Chondrocyte (in vitro differentiated cells): Measurements from ENCODE around the gene CTDNEP1. TPM values are rescaled to one million over a fixed set of nuclear protein-coding genes. Genes with fewer than 3 reads are reported as not detected.

Experiments
- DNase-seq: peaks from one replicate; pipeline ENCODE4 v3.0.0; 2021; ENCODE audit warnings: mixed read lengths, low spot score
- H3K27ac Mint-ChIP-seq: one replicate; pipeline ENCODE4 v1.8.0; 2021; ENCODE audit warnings: mild to moderate bottlenecking, moderate library complexity, mixed read lengths; ENCODE audit not compliant: unreplicated experiment
- H3K27me3 Mint-ChIP-seq: 2 replicates; pipeline ENCODE4 v1.8.0; 2021; ENCODE audit warnings: low read depth, mixed read lengths
- H3K36me3 Mint-ChIP-seq: 2 replicates; pipeline ENCODE4 v1.8.0; 2021; ENCODE audit warnings: low read depth, mixed read lengths
- H3K4me1 Mint-ChIP-seq: 2 replicates; pipeline ENCODE4 v1.8.0; 2021; ENCODE audit warnings: low read depth, mild to moderate bottlenecking, mixed read lengths
- H3K4me3 Mint-ChIP-seq: one replicate; pipeline ENCODE4 v1.8.0; 2021; ENCODE audit warnings: mild to moderate bottlenecking, moderate library complexity, mixed read lengths; ENCODE audit not compliant: unreplicated experiment
- H3K9me3 Mint-ChIP-seq: 2 replicates; pipeline ENCODE4 v1.8.0; 2021; ENCODE audit warnings: low read depth, mixed read lengths
- total RNA-seq: library from RNA; stranded (reverse); gene quantifications from 3 replicates; pipeline ENCODE4 v1.2.1, GENCODE V29; 2021
- TF ChIP-seq, protein P1 (sequence below): fragments of 200-600 bp; sonication (generic); IDR thresholded peaks from 2 replicates; pipeline ENCODE4 v1.5.0; 2021; ENCODE audit warnings: antibody characterized with exemption, mild to moderate bottlenecking, moderate library complexity

Gene CTDNEP1
- total RNA-seq, 1 donor from 2014 or later = 105 TPM

DNA sequence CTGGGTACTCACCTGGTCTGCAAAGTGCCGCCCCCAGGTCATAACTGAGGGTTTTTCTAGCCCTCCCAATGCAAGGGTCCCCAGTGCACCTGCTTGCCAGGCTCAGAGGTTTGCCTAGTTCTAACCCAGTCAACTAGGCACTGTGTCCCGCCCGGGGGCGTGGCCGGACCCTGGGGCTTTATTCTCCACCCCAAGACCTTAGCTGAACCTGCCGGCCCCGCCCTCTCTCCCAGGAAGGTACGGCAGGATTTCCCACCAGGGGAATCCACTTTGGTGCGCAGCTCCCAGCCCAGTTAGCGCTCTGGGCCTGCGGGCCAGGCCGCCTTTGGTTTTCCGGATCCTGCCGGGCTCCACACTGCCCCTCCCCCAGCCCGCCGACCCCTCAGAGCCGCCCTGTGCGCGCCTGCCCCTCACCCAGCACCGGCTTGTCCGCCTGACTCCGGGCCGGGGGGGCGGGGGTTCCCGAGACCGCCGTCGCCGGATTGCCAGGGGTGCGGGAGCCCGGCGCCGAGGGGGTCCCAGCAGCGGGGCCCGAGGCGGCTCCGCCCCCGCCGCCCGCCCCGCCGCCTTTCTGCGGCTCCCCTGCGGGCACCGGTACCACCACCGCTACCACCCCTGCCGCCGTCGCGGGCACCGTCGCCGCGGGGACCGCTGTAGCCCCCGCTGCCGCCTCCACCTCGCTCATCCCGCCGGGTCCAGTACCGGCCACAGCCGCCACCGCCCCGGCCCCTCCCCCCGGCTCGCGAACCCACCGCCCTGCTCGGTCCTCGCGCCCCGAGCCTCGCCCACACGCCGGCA lies 42.5 kb upstream of the CTDNEP1 start:
- Mint-ChIP-seq H3K4me1 (peaks cover 22% of the 10 kb centered on the region), H3K9me3 (no peaks in the 10 kb centered on the region), H3K27ac (no peak overlapping the region), H3K4me3 (peak overlapping the region; percentile 16), H3K36me3 (no peaks in the 10 kb centered on the region), H3K27me3 (peaks cover 23% of the 10 kb centered on the region)
- no peak for DNase-seq
- TF ChIP-seq, protein P1, sequence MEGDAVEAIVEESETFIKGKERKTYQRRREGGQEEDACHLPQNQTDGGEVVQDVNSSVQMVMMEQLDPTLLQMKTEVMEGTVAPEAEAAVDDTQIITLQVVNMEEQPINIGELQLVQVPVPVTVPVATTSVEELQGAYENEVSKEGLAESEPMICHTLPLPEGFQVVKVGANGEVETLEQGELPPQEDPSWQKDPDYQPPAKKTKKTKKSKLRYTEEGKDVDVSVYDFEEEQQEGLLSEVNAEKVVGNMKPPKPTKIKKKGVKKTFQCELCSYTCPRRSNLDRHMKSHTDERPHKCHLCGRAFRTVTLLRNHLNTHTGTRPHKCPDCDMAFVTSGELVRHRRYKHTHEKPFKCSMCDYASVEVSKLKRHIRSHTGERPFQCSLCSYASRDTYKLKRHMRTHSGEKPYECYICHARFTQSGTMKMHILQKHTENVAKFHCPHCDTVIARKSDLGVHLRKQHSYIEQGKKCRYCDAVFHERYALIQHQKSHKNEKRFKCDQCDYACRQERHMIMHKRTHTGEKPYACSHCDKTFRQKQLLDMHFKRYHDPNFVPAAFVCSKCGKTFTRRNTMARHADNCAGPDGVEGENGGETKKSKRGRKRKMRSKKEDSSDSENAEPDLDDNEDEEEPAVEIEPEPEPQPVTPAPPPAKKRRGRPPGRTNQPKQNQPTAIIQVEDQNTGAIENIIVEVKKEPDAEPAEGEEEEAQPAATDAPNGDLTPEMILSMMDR = no peak

- no peak for DNase-seq
- peaks cover 26% of the 10 kb centered on the region for H3K27me3 Mint-ChIP-seq
- no peak overlapping the region for H3K4me3 Mint-ChIP-seq
- no peaks in the 10 kb centered on the region for H3K9me3 Mint-ChIP-seq
- no peak overlapping the region for H3K27ac Mint-ChIP-seq
- H3K4me1 Mint-ChIP-seq = peaks cover 22% of the 10 kb centered on the region
- no peaks in the 10 kb centered on the region for H3K36me3 Mint-ChIP-seq
- TF ChIP-seq, protein P1 = no peak
Observed at GRCh38 chr17:7293159-7293558, 41.6 kb upstream of the CTDNEP1 start.

DNA sequence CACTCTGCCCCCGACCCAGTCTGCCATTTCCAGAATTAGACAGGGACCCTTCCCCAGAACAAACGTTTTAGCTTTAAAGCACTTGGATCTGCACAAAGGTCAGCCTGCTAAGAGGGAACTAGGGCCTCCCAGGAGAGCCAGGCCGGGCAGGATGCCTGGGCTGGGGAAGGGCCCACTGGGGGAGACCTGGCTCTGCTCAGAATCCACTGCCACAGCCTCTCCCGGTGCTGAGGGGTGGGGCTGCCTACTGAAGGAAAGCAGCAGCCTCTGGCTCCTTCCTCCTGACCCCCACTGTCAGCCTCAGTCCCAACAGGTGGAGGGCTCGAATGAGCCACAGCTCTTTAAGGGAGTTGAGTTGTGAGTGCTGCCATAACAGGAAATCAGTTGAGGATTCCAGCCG lies 41.2 kb upstream of the CTDNEP1 start:
- Mint-ChIP-seq H3K4me3 (no peak overlapping the region), H3K36me3 (no peaks in the 10 kb centered on the region), H3K27me3 (peaks cover 30% of the 10 kb centered on the region), H3K4me1 (peaks cover 22% of the 10 kb centered on the region), H3K27ac (no peak overlapping the region), H3K9me3 (no peaks in the 10 kb centered on the region)
- TF ChIP-seq, protein P1 = no peak
- no peak for DNase-seq

DNA sequence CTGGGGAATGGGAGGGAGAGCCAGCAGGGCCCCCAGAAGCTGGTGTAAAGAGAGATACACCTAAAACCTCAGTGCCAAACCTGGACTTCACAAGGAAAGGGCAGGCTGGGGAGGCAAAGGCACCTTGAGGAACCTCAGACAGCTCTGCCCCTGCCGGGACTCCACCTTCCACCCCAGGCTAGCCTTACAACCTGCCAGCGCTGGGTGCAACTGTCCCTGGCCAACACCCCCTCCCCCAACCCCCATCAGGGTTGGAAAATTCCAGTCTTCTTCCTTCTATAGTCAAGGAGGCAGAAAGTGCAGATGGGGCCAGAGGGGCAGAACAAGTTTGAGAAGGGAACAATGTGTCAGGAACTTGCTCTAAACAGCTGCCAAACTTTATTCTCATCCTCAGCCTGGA lies 40.7 kb upstream of the CTDNEP1 start:
- H3K9me3 Mint-ChIP-seq = no peaks in the 10 kb centered on the region
- peaks cover 35% of the 10 kb centered on the region for H3K27me3 Mint-ChIP-seq
- TF ChIP-seq, protein P1 = no peak
- DNase-seq = no peak
- H3K4me3 Mint-ChIP-seq = no peak overlapping the region
- H3K36me3 Mint-ChIP-seq = no peaks in the 10 kb centered on the region
- H3K4me1 Mint-ChIP-seq = peaks cover 22% of the 10 kb centered on the region
- H3K27ac Mint-ChIP-seq = no peak overlapping the region

GRCh38 chr17:7290685-7291084 lies 39.2 kb upstream of the CTDNEP1 start:
- DNase-seq = no peak
- Mint-ChIP-seq H3K27me3 (peaks cover 48% of the 10 kb centered on the region), H3K27ac (no peak overlapping the region), H3K9me3 (no peaks in the 10 kb centered on the region), H3K36me3 (no peaks in the 10 kb centered on the region), H3K4me3 (no peak overlapping the region), H3K4me1 (peaks cover 11% of the 10 kb centered on the region)
- TF ChIP-seq, protein P1 = no peak
